ENCODE results near the gene CORIN. TPM values are rescaled to one million over a fixed set of nuclear protein-coding genes. Genes with fewer than 3 reads are reported as not detected.

CORIN gene
- 1.9 to 4.4 TPM (median 2.1 TPM) in 3 replicates for total RNA-seq
- long read RNA-seq, partial matches to known transcripts, result 5 of 6 reads
- long read RNA-seq, other reads (novel, unspliced or antisense), result 1 of 6 reads

GRCh38 chr4:47837908-47838294 is at the start of gene CORIN:
CORIN (minus strand) TSS chr4:47838067; CDS start chr4:47837949, 118 bp downstream.
- H3K4me1 Mint-ChIP-seq (ENCODE audit: low read depth), result peaks cover 26% of the 10 kb centered on the region
- no peak for TF ChIP-seq CTCF (IDR thresholded peaks at IDR 0.05)
- no peak for DNase-seq (ENCODE audit: low spot score)
- H3K4me3 Mint-ChIP-seq (ENCODE audit: unreplicated experiment), result peak within 1 kb of the TSS; percentile 82
- peaks cover 9% of the 10 kb centered on the region for H3K9me3 Mint-ChIP-seq (ENCODE audit: low read depth)
- peaks cover 6% of the 10 kb centered on the region for H3K36me3 Mint-ChIP-seq (ENCODE audit: low read depth)
- no peak within 1 kb of the TSS for H3K27ac Mint-ChIP-seq (ENCODE audit: unreplicated experiment)
- H3K27me3 Mint-ChIP-seq (ENCODE audit: low read depth), result no peaks in the 10 kb centered on the region

GRCh38 chr4:47882228-47882627 is 44.4 kb upstream of the CORIN start:
- Mint-ChIP-seq H3K9me3 (ENCODE audit: low read depth) (no peaks in the 10 kb centered on the region), H3K27ac (ENCODE audit: unreplicated experiment) (no peak overlapping the region), H3K4me3 (ENCODE audit: unreplicated experiment) (no peak overlapping the region), H3K4me1 (ENCODE audit: low read depth) (peaks cover 6% of the 10 kb centered on the region), H3K36me3 (ENCODE audit: low read depth) (peaks cover 37% of the 10 kb centered on the region), H3K27me3 (ENCODE audit: low read depth) (no peaks in the 10 kb centered on the region)
- no peak for TF ChIP-seq CTCF (IDR thresholded peaks at IDR 0.05)
- DNase-seq (ENCODE audit: low spot score), result no peak

GRCh38 chr4:47879458-47879857 is 41.6 kb upstream of the CORIN start:
- Mint-ChIP-seq H3K4me3 (ENCODE audit: unreplicated experiment) (no peak overlapping the region), H3K27me3 (ENCODE audit: low read depth) (no peaks in the 10 kb centered on the region), H3K4me1 (ENCODE audit: low read depth) (peaks cover 11% of the 10 kb centered on the region), H3K9me3 (ENCODE audit: low read depth) (peaks cover 2% of the 10 kb centered on the region), H3K27ac (ENCODE audit: unreplicated experiment) (no peak overlapping the region), H3K36me3 (ENCODE audit: low read depth) (peaks cover 43% of the 10 kb centered on the region)
- TF ChIP-seq CTCF (IDR thresholded peaks at IDR 0.05), result no peak
- DNase-seq (ENCODE audit: low spot score), result no peak

GRCh38 chr4:47876784-47877546 is 39.1 kb upstream of the CORIN start:
- Mint-ChIP-seq H3K4me3 (ENCODE audit: unreplicated experiment) (no peak overlapping the region), H3K36me3 (ENCODE audit: low read depth) (peaks cover 49% of the 10 kb centered on the region), H3K9me3 (ENCODE audit: low read depth) (peaks cover 18% of the 10 kb centered on the region), H3K27me3 (ENCODE audit: low read depth) (no peaks in the 10 kb centered on the region), H3K27ac (ENCODE audit: unreplicated experiment) (no peak overlapping the region), H3K4me1 (ENCODE audit: low read depth) (peaks cover 4% of the 10 kb centered on the region)
- TF ChIP-seq CTCF (IDR thresholded peaks at IDR 0.05), result no peak
- no peak for DNase-seq (ENCODE audit: low spot score)

- DNase-seq (ENCODE audit: low spot score), result no peak
- Mint-ChIP-seq H3K27me3 (ENCODE audit: low read depth) (no peaks in the 10 kb centered on the region), H3K27ac (ENCODE audit: unreplicated experiment) (no peak overlapping the region), H3K36me3 (ENCODE audit: low read depth) (peaks cover 48% of the 10 kb centered on the region), H3K9me3 (ENCODE audit: low read depth) (peaks cover 18% of the 10 kb centered on the region), H3K4me1 (ENCODE audit: low read depth) (peaks cover 4% of the 10 kb centered on the region), H3K4me3 (ENCODE audit: unreplicated experiment) (no peak overlapping the region)
- TF ChIP-seq CTCF (IDR thresholded peaks at IDR 0.05), result no peak
Measured at GRCh38 chr4:47876310-47876709, 38.4 kb upstream of the CORIN start.
